HFF-Myc (cell line): Measurements from ENCODE around the gene TKTL2.

Experiments
- DNase-seq: peaks from one replicate; pipeline ENCODE4 v3.0.0-alpha.2; 2011; ENCODE audit warnings: low read depth; ENCODE audit errors: extremely low read depth
- H3K4me3 ChIP-seq: replicated peaks from 2 replicates; pipeline ENCODE4 v1.5.1; 2011; ENCODE audit warnings: low read depth, mild to moderate bottlenecking, control low read depth, low read length
- TF ChIP-seq, protein P1 (sequence below): IDR thresholded peaks from 2 replicates; pipeline ENCODE4 v1.5.1; 2012; ENCODE audit warnings: mild to moderate bottlenecking, low read depth, low read length, control low read depth; ENCODE audit errors: missing control alignments

TKTL2 gene

GRCh38 chr4:163482190-163482589, 8.6 kb upstream of the TKTL2 start:
- H3K4me3 ChIP-seq: no peak overlapping the region
- TF ChIP-seq, protein P1, sequence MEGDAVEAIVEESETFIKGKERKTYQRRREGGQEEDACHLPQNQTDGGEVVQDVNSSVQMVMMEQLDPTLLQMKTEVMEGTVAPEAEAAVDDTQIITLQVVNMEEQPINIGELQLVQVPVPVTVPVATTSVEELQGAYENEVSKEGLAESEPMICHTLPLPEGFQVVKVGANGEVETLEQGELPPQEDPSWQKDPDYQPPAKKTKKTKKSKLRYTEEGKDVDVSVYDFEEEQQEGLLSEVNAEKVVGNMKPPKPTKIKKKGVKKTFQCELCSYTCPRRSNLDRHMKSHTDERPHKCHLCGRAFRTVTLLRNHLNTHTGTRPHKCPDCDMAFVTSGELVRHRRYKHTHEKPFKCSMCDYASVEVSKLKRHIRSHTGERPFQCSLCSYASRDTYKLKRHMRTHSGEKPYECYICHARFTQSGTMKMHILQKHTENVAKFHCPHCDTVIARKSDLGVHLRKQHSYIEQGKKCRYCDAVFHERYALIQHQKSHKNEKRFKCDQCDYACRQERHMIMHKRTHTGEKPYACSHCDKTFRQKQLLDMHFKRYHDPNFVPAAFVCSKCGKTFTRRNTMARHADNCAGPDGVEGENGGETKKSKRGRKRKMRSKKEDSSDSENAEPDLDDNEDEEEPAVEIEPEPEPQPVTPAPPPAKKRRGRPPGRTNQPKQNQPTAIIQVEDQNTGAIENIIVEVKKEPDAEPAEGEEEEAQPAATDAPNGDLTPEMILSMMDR: no peak
- DNase-seq: no peak

DNA sequence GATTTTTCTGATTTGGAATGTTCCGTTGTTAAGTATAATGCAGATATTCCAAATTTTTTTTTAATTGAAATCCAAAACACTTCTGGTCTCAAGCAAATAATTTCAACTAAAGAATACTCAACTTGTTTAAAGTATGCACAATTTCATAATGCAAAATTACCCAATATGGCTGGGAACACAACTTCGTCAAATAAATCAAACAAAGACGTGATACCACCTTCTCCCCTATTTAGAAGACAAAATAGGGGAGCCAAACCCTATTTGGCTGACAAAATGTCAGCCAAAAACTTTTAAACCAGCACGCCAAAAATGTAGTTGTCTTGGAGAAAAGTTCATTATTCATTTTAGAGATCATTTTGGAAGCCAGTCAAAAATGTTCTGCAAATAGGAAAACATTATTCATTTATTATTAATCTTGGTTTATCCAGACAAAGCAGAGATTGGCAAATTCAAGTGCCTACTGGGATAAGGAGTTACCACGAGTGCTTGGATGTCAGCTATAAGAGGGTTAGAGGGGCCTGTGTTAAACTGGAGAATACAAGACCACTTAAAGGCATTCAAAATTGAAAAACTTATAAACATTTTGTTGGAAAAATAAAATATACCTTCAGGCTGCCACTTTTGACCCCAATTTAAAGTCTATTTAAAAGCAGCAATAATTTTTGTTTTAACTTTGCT, 3.3 kb upstream of the TKTL2 start:
- DNase-seq: no peak
- no peak overlapping the region for H3K4me3 ChIP-seq
- TF ChIP-seq, protein P1: no peak

DNA sequence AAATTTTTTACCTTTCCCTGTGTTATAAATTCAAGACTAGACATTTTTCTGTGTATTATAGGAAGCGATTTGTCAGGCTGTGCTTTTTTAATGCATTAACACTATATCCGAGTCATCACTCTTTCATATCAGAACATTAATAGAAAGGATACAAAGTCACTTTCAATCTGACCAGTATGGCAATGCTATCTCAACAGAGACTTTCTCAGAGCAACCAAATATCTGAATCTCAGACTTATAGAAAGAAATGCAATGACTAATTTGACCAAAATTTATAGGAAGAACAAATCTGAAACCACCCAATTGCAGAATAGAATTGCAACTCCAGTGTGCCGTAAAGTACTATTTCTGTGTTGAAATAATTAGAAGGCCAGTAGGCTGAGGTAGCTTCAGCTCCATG, 473 bp upstream of the TKTL2 start:
- TF ChIP-seq, protein P1: no peak
- no peak overlapping the region for H3K4me3 ChIP-seq
- DNase-seq: no peak

- no peak for DNase-seq
- no peak overlapping the region for H3K4me3 ChIP-seq
- TF ChIP-seq, protein P1: no peak
Measured at GRCh38 chr4:163473130-163473529, 424 bp downstream of the TKTL2 start.

DNA sequence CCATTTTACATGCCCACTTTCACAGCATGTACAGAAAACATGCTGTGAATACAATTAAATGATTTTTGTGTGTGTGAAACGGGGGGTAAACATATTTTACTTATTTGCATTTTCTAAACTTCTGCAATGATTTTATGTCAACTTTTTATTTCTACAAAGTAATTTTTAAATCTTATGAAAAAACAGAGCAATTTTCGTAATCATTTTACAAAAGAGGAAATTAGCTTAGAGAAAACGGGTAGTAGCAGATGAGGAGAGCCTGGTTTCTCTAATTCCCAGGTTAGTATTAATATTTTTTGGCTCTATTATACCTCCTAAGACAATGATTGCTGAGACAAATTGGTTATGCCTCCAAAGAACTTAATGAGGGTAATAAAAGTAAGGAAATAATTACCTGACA, 3.2 kb downstream of the TKTL2 start:
- no peak for DNase-seq
- TF ChIP-seq, protein P1: no peak
- no peak overlapping the region for H3K4me3 ChIP-seq

DNA sequence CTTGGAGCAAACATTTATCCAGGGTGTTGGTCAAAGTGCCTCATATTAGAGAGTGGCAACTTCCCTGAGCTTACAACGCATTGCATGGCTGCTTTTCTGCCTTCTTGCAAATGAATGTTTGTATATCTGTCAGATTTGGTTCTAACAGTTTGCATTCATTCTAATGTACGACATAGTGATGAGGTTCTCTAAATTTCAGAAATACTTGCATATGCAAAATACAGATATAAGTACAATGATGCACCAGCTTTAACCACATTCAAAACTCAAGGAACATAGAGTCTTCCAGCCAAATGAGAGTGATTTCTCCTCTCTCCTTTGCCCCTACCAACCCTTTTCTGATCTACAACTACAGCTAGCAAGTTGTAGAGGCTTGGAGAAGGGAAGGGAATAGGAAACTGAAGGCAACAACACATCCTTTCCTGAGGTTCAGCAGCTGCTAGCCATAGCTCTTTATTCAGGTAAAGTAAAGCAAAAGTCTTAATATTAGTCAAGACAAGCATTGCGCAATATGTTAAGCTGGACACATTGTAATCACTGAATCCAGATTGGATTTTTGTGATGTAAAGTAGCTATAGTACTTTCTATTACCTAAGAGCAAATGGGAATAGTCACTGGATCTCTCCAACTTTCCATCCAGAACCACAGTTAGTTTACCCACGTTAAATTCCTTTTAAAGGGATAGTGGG, 6.3 kb downstream of the TKTL2 start:
- no peak overlapping the region for H3K4me3 ChIP-seq
- DNase-seq: no peak
- TF ChIP-seq, protein P1: no peak
